ENCODE data around the gene RFPL2.
"Not testable (repeated sequence)": the region's sequence is repeated elsewhere in the genome, so short reads cannot be mapped to it uniquely, and the experiment has no call there.

Gene RFPL2

DNA sequence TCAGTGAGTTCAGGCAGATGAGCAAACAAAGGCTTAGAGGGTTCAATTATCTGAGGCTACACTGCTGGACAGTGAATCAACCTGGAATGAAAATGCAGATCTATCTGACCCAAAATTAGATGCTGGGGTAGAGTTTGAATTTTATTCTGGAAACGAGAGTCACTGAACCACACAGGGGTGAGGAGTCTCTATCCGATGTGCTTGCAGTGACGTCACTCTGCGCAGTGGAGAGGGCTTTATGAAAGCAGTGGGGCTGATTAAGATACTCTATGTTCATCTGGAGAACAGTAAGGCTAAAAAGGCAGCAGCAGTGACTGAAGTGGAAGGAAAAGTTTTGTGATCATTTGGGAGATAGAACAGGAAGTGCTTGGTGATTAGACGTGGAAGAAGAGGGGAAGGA, 44.5 kb downstream of the RFPL2 start:
- not testable (repeated sequence) for DNase-seq

DNA sequence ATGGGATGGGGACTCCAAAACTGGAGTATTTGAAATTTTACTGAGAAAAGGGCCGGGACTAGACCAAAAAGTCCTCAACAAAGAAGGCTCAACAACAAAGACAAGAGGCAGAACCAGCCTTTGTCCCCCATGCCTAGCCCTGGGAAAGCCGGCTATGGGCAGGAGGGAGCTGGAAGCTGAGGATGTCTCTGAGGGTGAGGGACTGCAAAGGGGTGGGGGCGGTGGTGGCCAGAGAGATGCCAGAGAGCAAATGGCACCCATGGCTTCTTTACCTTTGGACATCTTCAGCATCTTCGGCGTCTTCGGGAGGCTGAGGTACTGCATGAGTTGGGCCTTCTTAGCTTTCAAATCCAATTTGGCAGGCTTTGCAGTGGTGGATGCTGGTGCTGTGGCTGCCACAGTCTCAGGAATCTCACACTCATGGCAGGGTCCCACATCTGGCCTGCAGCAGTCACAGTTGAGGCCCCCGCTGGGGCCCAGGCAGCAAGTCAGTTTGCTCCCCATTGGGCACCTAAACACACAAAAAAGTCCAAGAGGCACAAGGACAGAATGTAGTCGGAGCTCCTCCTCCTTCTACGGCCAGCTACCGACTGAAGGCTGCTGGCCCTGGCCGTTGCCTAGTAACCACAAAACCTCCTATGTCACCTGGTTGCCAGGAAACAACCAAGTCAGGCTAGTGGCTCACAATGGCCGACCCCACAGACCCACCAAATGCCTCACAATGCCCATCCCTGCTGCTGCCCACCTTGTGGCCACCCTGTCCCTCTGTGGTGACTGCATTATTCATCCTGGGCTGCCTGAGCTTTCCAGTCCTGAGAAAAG, 46.0 kb downstream of the RFPL2 start, which contains the start of gene C22orf42:
C22orf42 (minus strand) TSS at position 592 of the 822 bp plus-strand sequence; CDS start at position 504, 88 bp downstream.
- no peak for DNase-seq

DNA sequence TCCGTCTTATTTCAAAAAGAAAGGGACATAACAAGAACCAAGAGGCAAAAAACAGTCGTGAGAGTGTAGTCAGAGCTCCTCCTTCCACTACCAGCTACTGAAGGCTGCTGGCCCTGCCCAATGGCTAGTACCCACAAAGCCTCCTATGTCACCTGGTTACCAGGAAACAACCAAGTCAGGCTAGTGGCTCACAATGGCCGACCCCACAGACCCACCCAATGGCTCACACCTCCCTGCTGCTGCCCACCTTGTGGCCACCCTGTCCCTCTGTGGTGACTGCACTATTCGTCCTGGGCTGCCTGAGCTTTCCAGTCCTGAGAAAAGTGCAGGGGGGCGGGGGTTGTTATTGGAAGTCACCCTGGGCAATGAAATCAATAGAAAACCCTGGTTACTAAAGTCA, 47.2 kb downstream of the RFPL2 start:
- not testable (repeated sequence) for DNase-seq

DNA sequence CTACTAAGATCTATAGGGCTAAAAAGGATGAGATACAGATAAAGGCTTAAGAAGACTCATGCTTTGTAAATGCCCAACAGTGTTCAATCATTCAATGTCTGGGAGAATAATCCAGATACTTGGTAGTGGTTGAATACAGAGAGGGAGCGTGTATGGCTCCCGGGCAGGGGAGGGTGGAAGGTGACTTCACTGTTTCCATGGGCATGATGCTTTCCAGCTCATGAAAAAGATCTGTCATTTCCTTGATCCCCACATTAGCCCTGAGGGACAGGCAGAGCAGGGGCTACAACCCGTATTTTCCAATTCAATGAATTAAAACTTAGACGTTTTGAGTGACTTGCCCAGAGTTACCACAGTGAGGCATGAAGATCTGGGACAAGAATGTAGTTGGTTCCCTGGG, 50.1 kb downstream of the RFPL2 start:
- not testable (repeated sequence) for DNase-seq

- peak; percentile 32 to 67 for DNase-seq
Measured at GRCh38 chr22:32151641-32152040, 53.2 kb downstream of the RFPL2 start.

DNA sequence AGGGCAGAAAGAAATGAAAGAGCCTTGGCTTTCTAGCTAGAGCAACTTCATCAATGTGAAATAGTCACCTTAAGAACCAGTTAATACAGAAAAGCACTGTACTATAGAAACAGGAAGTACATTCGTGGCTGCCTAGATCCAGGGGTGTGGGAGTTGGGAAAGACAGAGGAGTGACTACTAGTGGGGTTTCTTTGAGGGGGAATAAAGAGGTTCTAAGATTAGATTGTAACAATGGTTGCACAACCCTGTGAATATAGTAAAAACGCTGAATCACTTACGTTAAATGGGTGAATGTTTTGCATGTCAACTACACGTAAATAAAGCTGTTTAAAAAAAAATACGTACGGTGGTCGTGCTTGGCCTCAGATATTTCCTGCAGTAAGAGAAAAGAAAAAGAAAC, 54.2 kb downstream of the RFPL2 start:
- peak; percentile 14 to 42 for DNase-seq

DNA sequence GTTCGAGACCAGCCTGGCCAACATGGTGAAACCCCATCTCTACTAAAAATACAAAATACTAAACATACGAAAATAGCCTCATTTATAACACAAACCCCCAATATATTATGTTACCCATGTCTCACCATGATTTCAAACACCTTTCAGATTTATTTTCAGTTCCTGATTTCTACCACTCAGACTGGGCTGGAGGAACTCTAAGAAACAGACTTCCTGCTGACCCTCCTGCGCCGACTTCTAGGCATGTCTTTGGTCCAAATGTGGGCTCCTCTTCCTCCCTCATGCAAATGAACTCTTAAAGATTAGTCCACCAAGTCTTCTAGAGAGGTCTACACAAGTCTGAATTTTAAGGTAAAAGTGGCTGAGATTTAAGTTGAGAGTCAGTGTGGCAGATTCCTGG, 56.5 kb downstream of the RFPL2 start:
- peak; percentile 23 to 25 for DNase-seq

- DNase-seq: not testable (repeated sequence)
Measured at GRCh38 chr22:32147128-32147527, 57.7 kb downstream of the RFPL2 start.

GRCh38 chr22:32144496-32145274, 60.2 kb downstream of the RFPL2 start:
- peak; percentile 84 to 93 for DNase-seq

DNA sequence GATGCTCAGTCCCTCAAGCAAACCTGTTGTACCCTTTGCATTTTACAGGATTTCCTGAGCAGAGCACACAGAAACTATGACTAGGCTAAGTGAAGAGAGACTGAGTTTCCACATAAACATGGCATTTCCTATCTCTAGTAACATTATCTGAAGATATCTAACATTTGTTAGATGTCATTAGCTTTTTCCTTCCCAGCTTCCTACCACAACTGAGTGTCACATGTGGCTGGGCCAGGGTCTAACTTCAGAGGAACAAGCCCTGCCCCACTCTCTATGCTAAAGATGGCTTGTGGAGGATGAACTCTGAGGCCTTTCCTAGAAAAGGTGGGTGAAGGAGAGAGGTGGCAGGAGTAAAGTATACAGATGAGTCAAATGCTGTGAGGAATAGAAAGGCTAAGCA, 62.3 kb downstream of the RFPL2 start:
- DNase-seq: no peak

- not testable (repeated sequence) for DNase-seq
Measured at GRCh38 chr22:32140688-32141087, 64.2 kb downstream of the RFPL2 start.

Measured in inflammatory macrophage (primary cell).